CD14-positive monocyte (primary cell): ENCODE data around the gene GLYR1. TPM values are rescaled to one million over a fixed set of nuclear protein-coding genes. Genes with fewer than 3 reads are reported as not detected.
A peak's percentile ranks its signal among the peaks of the same experiment; 100 is the strongest.

Source experiments
- DNase-seq, 3 donors: peaks; one replicate each; pipeline ENCODE4 v3.0.0-alpha.2; 2011 to 2022
- H2AFZ ChIP-seq: 2 replicates; pipeline ENCODE4 v1.6.0; 2012; ENCODE audit warnings: mild to moderate bottlenecking, low read depth, low read length, inconsistent platforms; ENCODE audit not compliant: insufficient read depth, poor library complexity, severe bottlenecking
- H3K27ac ChIP-seq, 2 donors: 1 replicate in 1 of 2; 2 replicates in 1 of 2; pipeline ENCODE4 v1.5.1; 2012 to 2013; ENCODE audit warnings: low read length in 2 of 2, control low read depth in 1 of 2, inconsistent platforms in 1 of 2, low read depth in 1 of 2, mild to moderate bottlenecking in 1 of 2
- H3K27me3 ChIP-seq, 2 donors: one replicate each; pipeline versions ENCODE4 v1.6.0 to v1.6.1; 2011 to 2013; ENCODE audit warnings: low read length in 2 of 2; ENCODE audit not compliant: control insufficient read depth in 2 of 2, insufficient read depth in 2 of 2
- H3K36me3 ChIP-seq, 2 donors: replicated peaks in 1 of 2; 1 replicate in 1 of 2; 2 replicates in 1 of 2; pipeline versions ENCODE4 v1.5.1 to v1.6.1; 2012 to 2013; ENCODE audit warnings: low read length in 2 of 2, control low read depth in 1 of 2, inconsistent platforms in 1 of 2, mild to moderate bottlenecking in 1 of 2; ENCODE audit not compliant: insufficient read depth in 2 of 2, control insufficient read depth in 1 of 2
- H3K4me1 ChIP-seq, 2 donors: 1 replicate in 1 of 2; 2 replicates in 1 of 2; pipeline versions ENCODE4 v1.5.1 to v1.6.1; 2012 to 2013; ENCODE audit warnings: low read length in 2 of 2, control low read depth in 1 of 2, inconsistent platforms in 1 of 2, mild to moderate bottlenecking in 1 of 2, moderate library complexity in 1 of 2; ENCODE audit not compliant: insufficient read depth in 2 of 2, control insufficient read depth in 1 of 2
- H3K4me2 ChIP-seq: replicated peaks from 2 replicates; pipeline ENCODE3; 2012; ENCODE audit warnings: low read length, moderate library complexity, mild to moderate bottlenecking; ENCODE audit not compliant: poor library complexity, severe bottlenecking; ENCODE audit errors: extremely low read depth
- H3K4me3 ChIP-seq, 3 experiments: fragments of 200-600 bp in 1 of 3; sonication (generic) in 1 of 3; replicated peaks in 1 of 3; 1 replicate in 2 of 3; 2 replicates in 1 of 3; pipeline ENCODE4 v1.5.1; 2011 to 2013; ENCODE audit warnings: low read length in 3 of 3, mild to moderate bottlenecking in 3 of 3, control low read depth in 2 of 3, low read depth in 2 of 3, inconsistent platforms in 1 of 3, moderate library complexity in 1 of 3
- H3K79me2 ChIP-seq: 2 replicates; pipeline ENCODE4 v1.6.0; 2012; ENCODE audit warnings: mild to moderate bottlenecking, control low read depth, inconsistent platforms, low read length, moderate library complexity; ENCODE audit not compliant: insufficient read depth
- H3K9ac ChIP-seq: 2 replicates; pipeline ENCODE4 v1.6.0; 2017; ENCODE audit warnings: low read length, mild to moderate bottlenecking; ENCODE audit not compliant: insufficient read depth, poor library complexity, severe bottlenecking
- H3K9me3 ChIP-seq, 2 donors: replicated peaks in 1 of 2; 1 replicate in 1 of 2; 2 replicates in 1 of 2; pipeline versions ENCODE4 v1.5.1 to v1.6.1; 2012 to 2013; ENCODE audit warnings: low read length in 2 of 2, control low read depth in 1 of 2; ENCODE audit not compliant: control insufficient read depth in 1 of 2, insufficient read depth in 1 of 2
- H4K20me1 ChIP-seq: 2 replicates; pipeline ENCODE4 v1.6.0; 2012; ENCODE audit warnings: mild to moderate bottlenecking, low read length, control low read depth, moderate library complexity; ENCODE audit not compliant: insufficient read depth
- H3K27ac Mint-ChIP-seq, 7 donors: one replicate each; pipeline ENCODE4 v1.8.0; 2020; ENCODE audit warnings: mild to moderate bottlenecking in 7 of 7, mixed read lengths in 7 of 7, moderate library complexity in 6 of 7, inconsistent platforms in 2 of 7
- H3K27me3 Mint-ChIP-seq, 3 donors: one replicate each; pipeline ENCODE4 v1.8.0; 2021 to 2022; ENCODE audit warnings: low read depth in 3 of 3, mild to moderate bottlenecking in 3 of 3, mixed read lengths in 3 of 3, moderate library complexity in 3 of 3, inconsistent platforms in 1 of 3
- H3K36me3 Mint-ChIP-seq, 2 donors: one replicate each; pipeline ENCODE4 v1.8.0; 2020; ENCODE audit warnings: mixed read lengths in 2 of 2, inconsistent platforms in 1 of 2, mild to moderate bottlenecking in 1 of 2
- H3K4me1 Mint-ChIP-seq: one replicate; pipeline ENCODE4 v1.8.0; 2020; ENCODE audit warnings: mild to moderate bottlenecking, mixed read lengths
- H3K4me3 Mint-ChIP-seq, 2 donors: one replicate each; pipeline ENCODE4 v1.8.0; 2020; ENCODE audit warnings: mild to moderate bottlenecking in 2 of 2, mixed read lengths in 2 of 2, moderate library complexity in 1 of 2
- H3K9me3 Mint-ChIP-seq, 7 donors: one replicate each; pipeline ENCODE4 v1.8.0; 2020 to 2022; ENCODE audit warnings: mixed read lengths in 7 of 7, mild to moderate bottlenecking in 6 of 7, moderate library complexity in 6 of 7, inconsistent platforms in 2 of 7
- CTCF ChIP-seq: fragments of 200-600 bp; IDR thresholded peaks from one replicate; pipeline ENCODE4 v1.8.0; 2022; ENCODE audit warnings: antibody characterized with exemption, mild to moderate bottlenecking
- WGBS: methylation state at CpG from one replicate; pipeline ENCODE4 v1.1.5; 2013; ENCODE audit warnings: missing lambda C conversion rate; ENCODE audit not compliant: insufficient coverage; 5-methylcytosine and 5-hydroxymethylcytosine counted together
- intact Hi-C, 2 donors: fragments of 100-400 bp; cut with micrococcal nuclease; formaldehyde crosslinking; loops; one replicate each; pipeline versions ENCODE4 v1.15.0 to v1.15.1; 2023
- polyA plus RNA-seq, 3 donors: library from polyadenylated mRNA; depleted of rRNA in 1 of 3; unstranded in 2 of 3; stranded (reverse) in 1 of 3; fragments of 300-500 nt in 2 of 3; fragments of >200 nt in 1 of 3; fragmentation: Illumina TruSeq in 2 of 3; gene quantifications; 1 replicate in 2 of 3; 2 replicates in 1 of 3; pipeline ENCODE4 v1.2.3, GENCODE V29; 2012 to 2021

Gene GLYR1
- polyA plus RNA-seq, 3 donors, result 34.2 to 41.9 (median 39.3) TPM

- H3K9me3 ChIP-seq, result no peaks in the 10 kb centered on the region
- DNase-seq, result no peak
- no peak overlapping the region for H3K4me2 ChIP-seq
- peaks cover 60% of the 10 kb centered on the region for H4K20me1 ChIP-seq
- Mint-ChIP-seq H3K9me3 (peaks cover 0 to 3% (median 0%) of the 10 kb centered on the region in 7 donors), H3K36me3 (peaks cover 75 to 96% of the 10 kb centered on the region in 2 donors), H3K4me3 (no peak overlapping the region), H3K4me1 (peaks cover 4% of the 10 kb centered on the region), H3K27ac (peak overlapping the region in 2 of 7 donors; percentile 35 to 57), H3K27me3 (peaks cover 0 to 2% (median 0%) of the 10 kb centered on the region in 3 donors)
- intact Hi-C loops, result no loop called here
- H3K9ac ChIP-seq, result no peak overlapping the region
- no peaks in the 10 kb centered on the region for H3K4me1 ChIP-seq
- peak overlapping the region in 1 of 2 donors; percentile 20 for H3K27ac ChIP-seq
- no peaks in the 10 kb centered on the region for H3K27me3 ChIP-seq
- peaks cover 43% of the 10 kb centered on the region for H3K79me2 ChIP-seq
- no peak for TF ChIP-seq CTCF
- peaks cover 85 to 97% of the 10 kb centered on the region in 2 donors for H3K36me3 ChIP-seq
- WGBS, result 90% methylated on average over 3 of the region's 6 CpGs
- no peak overlapping the region for H2AFZ ChIP-seq
- H3K4me3 ChIP-seq, result no peak overlapping the region
These were observed 14.3 kb downstream of the GLYR1 start for GRCh38 chr16:4832698-4833343.

- WGBS, result 97% methylated on average over 8 of the region's 8 CpGs
- Mint-ChIP-seq H3K4me3 (no peak overlapping the region), H3K9me3 (peaks cover 0 to 3% (median 0%) of the 10 kb centered on the region in 7 donors)
These were observed 15.5 kb downstream of the GLYR1 start for GRCh38 chr16:4831616-4832015.

More at GRCh38 chr16:4831616-4832015, 15.5 kb downstream of the GLYR1 start:
- H3K9ac ChIP-seq, result no peak overlapping the region
- H4K20me1 ChIP-seq, result peaks cover 60% of the 10 kb centered on the region
- no peaks in the 10 kb centered on the region for H3K27me3 ChIP-seq
- no peak for DNase-seq
- peaks cover 4% of the 10 kb centered on the region for H3K4me1 Mint-ChIP-seq
- intact Hi-C loops, result no loop called here
- no peaks in the 10 kb centered on the region for H3K9me3 ChIP-seq
- peaks cover 78 to 99% of the 10 kb centered on the region in 2 donors for H3K36me3 Mint-ChIP-seq
- no peaks in the 10 kb centered on the region for H3K4me1 ChIP-seq
- no peak for TF ChIP-seq CTCF
- H3K27ac Mint-ChIP-seq, result no peak overlapping the region
- peaks cover 0 to 2% (median 0%) of the 10 kb centered on the region in 3 donors for H3K27me3 Mint-ChIP-seq
- peaks cover 87 to 100% of the 10 kb centered on the region in 2 donors for H3K36me3 ChIP-seq
- no peak overlapping the region for H3K4me2 ChIP-seq
- H3K27ac ChIP-seq, result no peak overlapping the region
- H3K4me3 ChIP-seq, result no peak overlapping the region
- peaks cover 35% of the 10 kb centered on the region for H3K79me2 ChIP-seq
- H2AFZ ChIP-seq, result no peak overlapping the region
